Stimulated activated CD4-positive, alpha-beta T cell treated with anti-CD3 and anti-CD28 coated beads, Interleukin-12 subunit alpha, Interleukin-12 subunit beta, amount 100 ng/mL, for 48 hours (primary cell): ENCODE data around the gene NDST1.

ENCODE experiments used
- DNase-seq, 3 donors: peaks; one replicate each; pipeline ENCODE4 v3.0.0-alpha.2; 2020; ENCODE audit warnings: low read depth in 2 of 3, low spot score in 1 of 3

Gene NDST1

GRCh38 chr5:150585781-150586341 lies 77.9 kb downstream of the NDST1 start:
- DNase-seq = no peak

DNA sequence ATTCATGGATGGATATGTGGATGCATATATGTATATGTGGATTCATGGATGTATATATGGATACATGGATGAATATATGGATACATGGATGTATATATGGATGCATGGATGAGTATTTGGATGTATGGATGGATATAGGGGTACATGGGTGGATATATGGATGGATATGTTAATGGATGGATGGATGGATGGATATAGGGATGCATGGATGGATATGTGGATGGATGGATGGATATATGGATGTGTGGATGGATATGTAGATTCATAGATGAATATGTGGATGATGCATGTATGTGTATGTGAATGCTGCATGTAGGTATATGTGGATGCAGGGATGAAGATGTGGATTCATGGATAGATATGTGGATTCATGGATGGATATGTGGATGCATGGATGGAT lies 79.1 kb downstream of the NDST1 start:
- no peak for DNase-seq

DNA sequence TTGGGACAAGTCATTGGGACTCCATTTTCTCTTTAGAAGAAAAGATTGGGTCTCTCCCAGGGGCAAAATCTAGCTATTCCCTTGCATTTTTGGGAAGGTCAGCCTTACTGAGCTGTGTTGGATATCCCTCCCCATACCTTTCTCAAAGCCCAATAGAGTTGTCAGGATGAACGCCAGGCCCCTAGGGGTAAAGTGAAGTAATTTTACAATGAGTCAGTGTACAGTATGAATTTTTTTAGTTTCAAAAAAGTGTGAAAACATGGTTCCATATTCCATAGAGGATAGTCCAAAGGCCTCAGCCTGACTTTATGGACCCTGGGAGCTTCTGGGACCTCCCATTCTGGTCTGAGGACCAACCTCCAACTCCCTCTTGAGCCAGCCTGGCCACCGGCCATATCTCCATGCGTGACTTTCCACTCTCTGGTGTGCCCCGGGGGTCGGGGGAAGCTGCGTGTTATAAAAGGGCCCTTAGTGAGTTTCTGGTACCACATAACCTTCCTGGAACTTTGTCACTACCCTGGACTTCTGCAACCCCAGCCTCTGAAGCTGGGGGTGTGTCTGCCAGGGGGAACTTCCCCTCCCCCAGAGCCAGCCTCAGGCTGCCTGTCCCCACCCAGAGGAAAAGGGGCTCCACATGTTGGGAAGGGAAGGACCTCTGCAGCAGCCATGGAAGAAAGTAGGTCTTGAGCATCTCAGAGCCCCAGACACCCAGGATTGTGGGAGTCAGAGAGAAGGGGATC lies 80.1 kb downstream of the NDST1 start:
- DNase-seq = no peak

DNA sequence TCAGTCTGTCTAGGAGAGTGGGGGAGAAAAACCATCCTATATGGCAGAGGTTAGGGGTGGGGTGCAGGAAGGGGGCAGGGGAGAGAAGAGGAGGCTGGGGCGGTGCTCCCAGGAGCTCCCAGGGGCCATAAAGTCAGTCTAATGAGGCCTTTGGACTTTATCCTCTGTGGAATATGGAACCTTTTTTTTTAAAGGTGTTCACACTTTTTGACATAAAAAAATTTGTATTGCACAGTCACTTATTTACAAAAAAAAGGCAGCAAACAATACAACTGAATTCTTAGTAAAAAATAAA lies 80.6 kb downstream of the NDST1 start:
- DNase-seq = no peak

DNA sequence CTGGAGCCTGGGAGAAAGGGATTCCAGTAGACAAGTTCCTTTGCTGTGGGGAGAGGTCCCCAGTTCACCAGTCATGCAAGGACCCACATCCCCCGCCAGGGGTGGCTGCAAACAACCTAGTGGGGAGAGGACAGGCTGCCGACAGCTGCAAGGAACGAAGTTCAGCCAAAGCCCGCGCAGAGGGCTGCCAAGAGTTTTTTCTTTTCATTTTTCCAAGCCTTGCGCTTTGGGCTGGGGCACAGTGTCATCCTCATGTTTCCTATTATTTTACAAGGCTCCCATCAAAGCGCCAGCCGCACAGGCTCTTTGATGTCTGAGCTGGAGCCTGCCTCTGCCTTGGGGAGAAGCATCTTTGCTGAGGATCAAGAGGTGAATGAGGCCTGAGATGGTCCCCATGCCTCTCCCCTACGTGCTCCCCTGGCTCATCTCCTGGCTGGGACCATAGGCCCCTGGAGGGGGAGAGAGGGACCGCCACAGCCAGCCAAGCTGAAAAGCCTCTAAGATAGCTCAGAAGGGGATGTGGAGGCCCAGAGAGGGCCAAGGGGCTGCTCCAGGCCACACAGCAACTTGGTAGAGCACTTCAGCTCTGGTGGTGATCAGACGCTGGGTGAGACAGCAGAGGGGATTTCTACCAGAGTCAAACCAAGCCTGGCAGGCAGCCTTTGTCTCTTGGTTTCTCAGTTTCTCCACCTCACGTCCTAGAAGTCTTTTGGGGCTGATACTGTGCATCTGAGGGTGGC lies 82.1 kb downstream of the NDST1 start:
- DNase-seq = no peak

- no peak for DNase-seq
Observed at GRCh38 chr5:150590979-150591695, 83.2 kb downstream of the NDST1 start.

DNA sequence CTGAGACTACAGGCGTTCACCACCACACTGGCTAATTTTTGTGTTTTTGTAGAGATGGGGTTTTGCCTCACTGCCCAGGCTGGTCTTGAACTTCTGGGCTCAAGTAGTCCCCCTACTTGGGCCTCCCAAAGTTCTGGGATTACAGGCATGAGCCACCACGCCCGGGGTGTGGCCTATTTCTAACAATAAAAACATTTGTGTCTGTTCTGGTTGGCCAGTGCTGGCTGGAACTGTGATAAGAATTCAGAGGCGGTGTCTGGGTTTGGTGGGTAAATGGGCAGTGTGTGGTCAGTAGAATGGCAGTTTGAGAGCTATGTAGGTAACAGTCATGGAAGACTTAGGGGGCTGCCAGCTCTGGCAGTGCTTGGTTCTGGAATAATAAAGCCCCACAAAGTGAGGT lies 85.7 kb downstream of the NDST1 start:
- no peak for DNase-seq

- no peak for DNase-seq
Observed at GRCh38 chr5:150593996-150594395, 86.1 kb downstream of the NDST1 start.

- DNase-seq = no peak
Observed at GRCh38 chr5:150595466-150596031, 87.6 kb downstream of the NDST1 start.

GRCh38 chr5:150596313-150596712 lies 88.4 kb downstream of the NDST1 start:
- no peak for DNase-seq

- no peak for DNase-seq
Observed at GRCh38 chr5:150596826-150597225, 88.9 kb downstream of the NDST1 start.

GRCh38 chr5:150598006-150598405 lies 90.1 kb downstream of the NDST1 start:
- DNase-seq = no peak

GRCh38 chr5:150598821-150599273 lies 90.9 kb downstream of the NDST1 start:
- no peak for DNase-seq

DNA sequence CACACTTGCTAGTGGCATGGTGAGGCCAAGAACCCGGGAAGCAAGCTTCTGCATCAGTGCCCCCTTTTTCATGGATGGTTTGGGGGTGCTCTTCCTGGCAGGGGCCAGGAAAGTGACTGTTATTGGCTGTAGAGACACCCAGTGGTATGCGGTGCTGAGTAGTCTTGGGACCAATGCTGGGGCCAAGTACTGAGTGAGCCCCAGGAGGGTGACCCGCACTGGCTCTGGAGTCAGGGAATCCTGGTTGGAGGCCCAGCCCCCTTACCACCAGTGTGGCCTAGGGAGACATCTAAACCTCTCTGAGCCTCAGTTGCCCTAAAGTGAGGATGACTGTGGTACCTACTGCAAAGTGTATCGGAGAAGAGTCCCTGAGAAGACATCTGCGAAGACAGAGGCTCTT lies 91.3 kb downstream of the NDST1 start:
- no peak for DNase-seq

GRCh38 chr5:150599917-150600511 lies 92.1 kb downstream of the NDST1 start:
- no peak for DNase-seq

- no peak for DNase-seq
Observed at GRCh38 chr5:150600616-150601490, 92.9 kb downstream of the NDST1 start.

GRCh38 chr5:150601491-150602345 lies 93.8 kb downstream of the NDST1 start:
- no peak for DNase-seq

GRCh38 chr5:150603052-150603451 lies 95.1 kb downstream of the NDST1 start:
- no peak for DNase-seq

GRCh38 chr5:150603491-150603890 lies 95.6 kb downstream of the NDST1 start:
- no peak for DNase-seq
